GM12874 (cell line): ENCODE measurements around the gene SSR2.

ENCODE experiments used
- CTCF ChIP-seq: IDR thresholded peaks from 2 replicates; pipeline ENCODE4 v1.5.1; 2011; ENCODE audit warnings: low read depth, mild to moderate bottlenecking, control low read depth, low read length, moderate library complexity; ENCODE audit not compliant: insufficient read depth

SSR2 gene

DNA sequence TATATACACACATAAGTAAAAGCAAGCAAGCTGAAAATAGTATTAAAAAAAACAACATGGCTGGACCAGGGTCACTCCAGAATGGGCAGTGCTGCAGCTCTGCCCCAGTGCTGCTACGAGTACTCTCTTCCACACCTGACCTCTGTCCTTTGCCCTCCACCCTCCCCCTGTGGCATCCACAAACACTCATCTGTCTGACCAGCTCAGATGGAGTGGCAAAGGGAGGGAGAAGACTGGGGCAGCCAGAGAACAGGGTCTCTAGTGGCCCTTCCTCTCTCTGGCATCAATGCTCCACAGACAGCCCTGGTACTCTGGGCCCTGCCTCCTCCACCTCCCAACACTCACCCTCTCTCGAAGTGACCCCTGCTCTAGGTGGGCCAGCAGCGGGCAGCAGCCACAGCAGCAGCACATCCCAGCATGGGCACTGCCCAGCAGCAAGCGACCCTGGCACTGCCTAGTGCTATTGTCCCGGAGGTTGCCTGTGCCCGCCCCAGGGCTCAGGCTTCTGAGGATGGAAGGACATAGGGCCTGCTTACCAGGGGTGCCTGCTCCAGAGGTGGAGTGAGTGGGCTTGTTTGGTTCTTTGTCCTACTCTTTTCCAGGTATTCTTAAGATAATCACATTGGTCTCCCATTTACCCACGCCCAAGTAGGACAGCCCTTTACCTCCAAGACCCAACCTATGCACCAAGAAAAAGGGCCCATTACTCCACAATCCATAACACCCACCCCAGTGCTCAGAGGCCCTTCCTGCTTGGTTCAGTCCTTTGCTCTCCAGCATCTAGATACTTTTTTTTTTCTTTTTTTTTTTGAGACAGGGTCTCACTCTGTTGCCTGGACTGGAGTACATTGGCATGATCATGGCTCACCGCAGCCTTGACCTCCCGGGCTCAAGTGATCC, 48.6 kb downstream of the SSR2 start:
- no peak for TF ChIP-seq CTCF

DNA sequence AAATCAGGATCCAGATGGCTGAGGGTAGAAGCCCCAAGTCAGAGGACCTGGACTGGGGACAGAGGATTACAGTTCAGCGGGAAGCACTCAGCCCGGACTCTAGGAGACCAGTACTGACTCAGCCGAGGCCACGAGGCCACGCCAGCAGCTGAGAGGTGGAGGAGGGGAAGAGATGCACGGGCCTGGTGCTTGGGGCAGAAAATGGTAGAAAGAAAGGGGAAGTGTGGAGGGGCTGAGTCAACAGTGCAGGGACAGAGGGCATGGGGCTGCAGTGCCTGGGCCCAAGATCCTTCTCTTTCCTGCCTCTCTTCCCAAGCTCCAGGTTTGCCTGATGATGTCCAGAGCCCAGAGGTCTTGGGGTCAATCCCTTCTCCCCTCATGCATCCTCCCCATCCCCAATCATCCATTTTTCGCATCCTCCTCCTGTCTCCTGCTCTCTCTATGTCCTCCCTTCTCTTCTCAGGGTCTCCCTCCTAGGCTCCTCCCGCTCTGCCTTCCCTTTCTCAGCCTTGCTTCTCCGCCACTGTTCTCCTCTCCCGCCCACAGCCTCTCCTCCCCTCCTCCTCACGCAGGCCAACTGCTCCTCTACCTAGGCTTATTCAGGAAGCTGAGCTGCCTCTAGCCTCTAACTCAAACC, 50.1 kb downstream of the SSR2 start:
- no peak for TF ChIP-seq CTCF

- TF ChIP-seq CTCF, result no peak
These were observed 51.4 kb downstream of the SSR2 start for GRCh38 chr1:155969377-155969791.

DNA sequence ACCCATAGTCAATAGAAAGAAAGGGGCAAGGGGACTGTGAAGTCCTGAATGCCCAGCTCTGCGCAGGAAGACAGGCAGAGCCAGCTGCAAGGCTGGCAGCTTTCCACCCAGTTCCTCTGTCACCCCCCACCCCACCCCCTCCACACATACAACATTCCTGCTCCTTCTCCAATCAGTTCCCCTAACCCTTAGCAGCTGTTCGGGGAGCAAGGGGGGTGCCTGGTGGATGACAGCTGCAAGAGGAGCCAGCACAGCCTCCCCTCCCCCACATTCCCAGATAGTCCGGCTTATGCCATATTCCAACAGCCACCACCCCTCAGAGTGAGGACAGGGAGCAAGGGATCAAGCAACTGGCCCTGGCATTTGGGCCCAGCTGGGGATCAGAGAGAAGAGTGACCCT, 52.1 kb downstream of the SSR2 start:
- TF ChIP-seq CTCF, result no peak

GRCh38 chr1:155968051-155968400, 52.7 kb downstream of the SSR2 start:
- TF ChIP-seq CTCF, result no peak

DNA sequence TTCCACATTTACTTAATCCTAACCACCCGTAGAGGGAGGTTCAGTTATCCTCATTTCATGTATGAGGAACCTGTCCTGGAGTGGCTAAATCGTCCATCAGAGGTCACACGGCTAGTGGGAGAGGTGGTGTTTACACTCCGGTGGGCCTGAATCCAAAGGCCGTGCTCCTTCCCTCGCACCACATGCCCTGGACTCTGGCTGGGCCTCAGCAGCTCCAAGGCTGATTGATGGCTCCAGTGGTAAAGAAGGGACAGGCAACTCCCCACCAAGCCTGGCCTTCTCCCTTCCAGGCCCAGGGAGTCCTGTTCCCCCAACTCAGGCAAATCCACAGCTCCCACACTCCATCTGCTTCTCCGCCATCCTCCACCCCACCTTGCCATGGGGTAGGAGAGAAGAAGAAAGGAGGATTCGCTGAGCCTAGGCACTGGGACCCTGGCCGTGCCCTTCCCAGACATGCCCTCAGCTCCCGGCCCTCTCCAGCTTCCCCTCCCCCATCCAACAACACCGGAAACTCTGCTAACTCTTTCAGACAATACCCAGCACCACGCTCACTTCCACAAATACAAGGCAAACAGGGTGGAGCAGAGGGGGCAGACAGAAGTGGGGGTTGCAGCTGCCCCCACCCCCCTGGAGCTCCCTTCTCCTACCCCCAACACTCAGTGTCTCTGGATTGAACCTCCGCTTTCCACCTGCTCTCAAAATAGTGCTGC, 53.3 kb downstream of the SSR2 start:
- TF ChIP-seq CTCF, result no peak

DNA sequence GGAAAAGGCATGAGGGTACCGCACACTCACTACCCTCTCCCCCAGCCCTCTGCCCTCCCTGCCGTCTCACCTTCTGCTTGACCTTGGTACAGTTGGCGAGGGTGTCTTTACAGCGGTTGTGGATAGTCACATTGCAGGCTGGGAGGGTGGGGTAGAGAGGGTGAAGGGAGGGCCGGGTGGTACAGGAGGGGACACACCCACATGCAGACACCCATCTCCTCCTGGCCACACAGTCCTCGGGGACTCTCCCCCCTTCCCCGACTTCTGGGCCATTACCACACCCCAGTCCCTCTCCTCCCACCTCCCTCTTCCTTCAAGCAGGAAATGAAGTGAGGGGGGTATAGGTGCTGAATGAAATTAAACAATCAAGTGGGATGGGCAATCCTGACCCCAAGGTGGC, 54.0 kb downstream of the SSR2 start:
- TF ChIP-seq CTCF, result no peak
